ENCODE results near the gene WAS. TPM values are rescaled to one million over a fixed set of nuclear protein-coding genes. Genes with fewer than 3 reads are reported as not detected.

Gene WAS
- total and polyA plus RNA-seq, 3 donors from 2014 or later: 2.5 to 5.5 (median 4.7) TPM

GRCh38 chrX:48720577-48721250, 37.1 kb downstream of the WAS start:
- Histone ChIP-seq H3K36me3 (ENCODE audit: low read depth, missing control alignments) (no peaks in the 10 kb centered on the region), H3K27ac (no peak overlapping the region), H3K27me3 (no peaks in the 10 kb centered on the region), H3K4me3 (no peak overlapping the region), H3K4me1 (no peaks in the 10 kb centered on the region), H3K9me3 (no peaks in the 10 kb centered on the region)
- TF ChIP-seq CTCF (IDR thresholded peaks at IDR 0.05) (no peak), POLR2A (IDR thresholded peaks at IDR 0.05) (no peak)
- no peak for DNase-seq
- 69 to 96% methylated on average over 4 of the region's 4 CpGs for WGBS, 2 donors
- intact Hi-C loops (cut with DNase I; ENCODE audit: low total_unique reads): no loop called here

GRCh38 chrX:48721916-48722315, 38.3 kb downstream of the WAS start:
- no peaks in the 10 kb centered on the region for H3K27me3 ChIP-seq
- H3K36me3 ChIP-seq (ENCODE audit: low read depth, missing control alignments): no peaks in the 10 kb centered on the region
- DNase-seq: no peak
- H3K4me3 ChIP-seq: no peak overlapping the region
- no peak overlapping the region for H3K27ac ChIP-seq
- intact Hi-C loops (cut with DNase I; ENCODE audit: low total_unique reads): no loop called here
- H3K4me1 ChIP-seq: no peaks in the 10 kb centered on the region
- no peak for TF ChIP-seq POLR2A (IDR thresholded peaks at IDR 0.05)
- no peak for TF ChIP-seq CTCF (IDR thresholded peaks at IDR 0.05)
- H3K9me3 ChIP-seq: no peaks in the 10 kb centered on the region

GRCh38 chrX:48726596-48726995, 43.0 kb downstream of the WAS start:
- 89 to 95% methylated on average over 2 of the region's 2 CpGs for WGBS, 2 donors
- DNase-seq: no peak
- intact Hi-C loops (cut with DNase I; ENCODE audit: low total_unique reads): no loop called here
- no peaks in the 10 kb centered on the region for H3K4me1 ChIP-seq
- no peak overlapping the region for H3K4me3 ChIP-seq
- no peaks in the 10 kb centered on the region for H3K9me3 ChIP-seq
- H3K27ac ChIP-seq: no peak overlapping the region
- no peak for TF ChIP-seq CTCF (IDR thresholded peaks at IDR 0.05)
- no peak for TF ChIP-seq POLR2A (IDR thresholded peaks at IDR 0.05)
- no peaks in the 10 kb centered on the region for H3K36me3 ChIP-seq (ENCODE audit: low read depth, missing control alignments)
- H3K27me3 ChIP-seq: no peaks in the 10 kb centered on the region

GRCh38 chrX:48728653-48729052, 45.1 kb downstream of the WAS start:
- H3K27me3 ChIP-seq: no peaks in the 10 kb centered on the region
- TF ChIP-seq POLR2A (IDR thresholded peaks at IDR 0.05) (no peak), CTCF (IDR thresholded peaks at IDR 0.05) (no peak)

DNA sequence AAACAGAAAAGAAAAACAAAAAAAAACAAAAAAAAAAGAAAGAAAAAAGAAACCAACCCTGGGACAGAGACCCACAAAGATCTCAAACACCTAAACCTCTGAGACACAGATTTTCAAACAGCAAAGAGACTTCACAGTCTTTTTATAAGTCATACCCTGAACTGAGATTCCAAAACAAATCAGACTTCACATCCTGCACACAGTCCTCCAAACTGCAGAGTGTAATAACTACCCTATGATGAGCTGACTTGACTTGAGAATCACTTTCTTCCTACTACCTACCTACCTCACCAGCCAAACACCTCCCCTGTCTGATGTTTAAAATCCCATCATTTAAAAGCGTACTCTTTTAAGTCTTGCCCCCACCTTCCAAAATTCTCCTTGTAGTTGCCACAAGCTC, 52.7 kb downstream of the WAS start:
- no peaks in the 10 kb centered on the region for H3K4me1 ChIP-seq
- 60 to 69% methylated on average over 1 of the region's 1 CpG for WGBS, 2 donors
- no peaks in the 10 kb centered on the region for H3K9me3 ChIP-seq
- intact Hi-C loops (cut with DNase I; ENCODE audit: low total_unique reads): no loop called here
- no peaks in the 10 kb centered on the region for H3K36me3 ChIP-seq (ENCODE audit: low read depth, missing control alignments)
- H3K27ac ChIP-seq: no peak overlapping the region
- no peak for DNase-seq
- H3K27me3 ChIP-seq: no peaks in the 10 kb centered on the region
- no peak overlapping the region for H3K4me3 ChIP-seq
- TF ChIP-seq POLR2A (IDR thresholded peaks at IDR 0.05): no peak
- TF ChIP-seq CTCF (IDR thresholded peaks at IDR 0.05): no peak

More at GRCh38 chrX:48728653-48729052, 45.1 kb downstream of the WAS start:
- Histone ChIP-seq H3K27ac (no peak overlapping the region), H3K36me3 (ENCODE audit: low read depth, missing control alignments) (no peaks in the 10 kb centered on the region), H3K4me1 (no peaks in the 10 kb centered on the region), H3K4me3 (no peak overlapping the region), H3K9me3 (no peaks in the 10 kb centered on the region)
- DNase-seq: no peak
- intact Hi-C loops (cut with DNase I; ENCODE audit: low total_unique reads): no loop called here
